Mesothelial cell of epicardium (in vitro differentiated cells): ENCODE measurements around the gene TASL. TPM values are rescaled to one million over a fixed set of nuclear protein-coding genes. Genes with fewer than 3 reads are reported as not detected.

ENCODE experiments used
- DNase-seq, 2 experiments: peaks; one replicate each; pipeline ENCODE4 v3.0.0; 2021; ENCODE audit warnings: low spot score in 2 of 2; ENCODE audit not compliant: unreplicated experiment in 2 of 2
- H3K27ac Mint-ChIP-seq: 2 replicates; pipeline ENCODE4 v1.8.0; 2021; ENCODE audit warnings: mixed read lengths
- H3K27me3 Mint-ChIP-seq: 2 replicates; pipeline ENCODE4 v1.8.0; 2021; ENCODE audit warnings: low read depth, mixed read lengths
- H3K36me3 Mint-ChIP-seq: 2 replicates; pipeline ENCODE4 v1.8.0; 2021; ENCODE audit warnings: mixed read lengths
- H3K4me1 Mint-ChIP-seq: 2 replicates; pipeline ENCODE4 v1.8.0; 2021; ENCODE audit warnings: mixed read lengths
- H3K4me3 Mint-ChIP-seq: 2 replicates; pipeline ENCODE4 v1.8.0; 2021; ENCODE audit warnings: mild to moderate bottlenecking, moderate library complexity, mixed read lengths
- H3K9me3 Mint-ChIP-seq: 2 replicates; pipeline ENCODE4 v1.8.0; 2021; ENCODE audit warnings: mixed read lengths
- total RNA-seq: library from RNA; stranded (reverse); gene quantifications from 3 replicates; pipeline ENCODE4 v1.2.1, GENCODE V29; 2021
- TF ChIP-seq, protein P1 (sequence below): fragments of 200-600 bp; sonication (generic); IDR thresholded peaks from one replicate; pipeline ENCODE4 v1.5.0; 2021; ENCODE audit warnings: antibody characterized with exemption; ENCODE audit not compliant: unreplicated experiment

Gene TASL
- total RNA-seq, 1 donor from 2014 or later: not detected

DNA sequence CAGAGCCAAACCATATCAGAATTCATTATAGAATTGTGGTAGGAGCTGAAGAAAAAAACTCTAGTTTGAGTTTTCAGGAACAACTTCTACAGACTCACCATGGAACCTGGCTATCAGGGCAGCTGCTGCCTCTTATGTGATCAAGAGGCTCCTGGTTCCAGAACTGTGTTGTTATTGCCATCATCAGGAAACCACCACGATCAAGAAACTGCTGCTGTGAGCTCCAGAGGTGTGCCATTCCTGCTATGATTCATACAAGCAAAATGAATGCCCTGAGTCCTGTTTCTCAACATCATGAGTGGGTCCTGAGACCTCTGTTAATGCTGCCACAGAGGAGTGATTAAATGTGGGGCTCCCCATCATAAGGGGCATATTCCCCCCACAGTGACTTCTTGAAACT, 43.7 kb downstream of the TASL start:
- no peaks in the 10 kb centered on the region for H3K27me3 Mint-ChIP-seq
- no peak overlapping the region for H3K27ac Mint-ChIP-seq
- no peak overlapping the region for H3K4me3 Mint-ChIP-seq
- peaks cover 12% of the 10 kb centered on the region for H3K9me3 Mint-ChIP-seq
- DNase-seq: no peak
- no peaks in the 10 kb centered on the region for H3K36me3 Mint-ChIP-seq
- peaks cover 9% of the 10 kb centered on the region for H3K4me1 Mint-ChIP-seq
- TF ChIP-seq, protein P1, sequence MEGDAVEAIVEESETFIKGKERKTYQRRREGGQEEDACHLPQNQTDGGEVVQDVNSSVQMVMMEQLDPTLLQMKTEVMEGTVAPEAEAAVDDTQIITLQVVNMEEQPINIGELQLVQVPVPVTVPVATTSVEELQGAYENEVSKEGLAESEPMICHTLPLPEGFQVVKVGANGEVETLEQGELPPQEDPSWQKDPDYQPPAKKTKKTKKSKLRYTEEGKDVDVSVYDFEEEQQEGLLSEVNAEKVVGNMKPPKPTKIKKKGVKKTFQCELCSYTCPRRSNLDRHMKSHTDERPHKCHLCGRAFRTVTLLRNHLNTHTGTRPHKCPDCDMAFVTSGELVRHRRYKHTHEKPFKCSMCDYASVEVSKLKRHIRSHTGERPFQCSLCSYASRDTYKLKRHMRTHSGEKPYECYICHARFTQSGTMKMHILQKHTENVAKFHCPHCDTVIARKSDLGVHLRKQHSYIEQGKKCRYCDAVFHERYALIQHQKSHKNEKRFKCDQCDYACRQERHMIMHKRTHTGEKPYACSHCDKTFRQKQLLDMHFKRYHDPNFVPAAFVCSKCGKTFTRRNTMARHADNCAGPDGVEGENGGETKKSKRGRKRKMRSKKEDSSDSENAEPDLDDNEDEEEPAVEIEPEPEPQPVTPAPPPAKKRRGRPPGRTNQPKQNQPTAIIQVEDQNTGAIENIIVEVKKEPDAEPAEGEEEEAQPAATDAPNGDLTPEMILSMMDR: no peak

DNA sequence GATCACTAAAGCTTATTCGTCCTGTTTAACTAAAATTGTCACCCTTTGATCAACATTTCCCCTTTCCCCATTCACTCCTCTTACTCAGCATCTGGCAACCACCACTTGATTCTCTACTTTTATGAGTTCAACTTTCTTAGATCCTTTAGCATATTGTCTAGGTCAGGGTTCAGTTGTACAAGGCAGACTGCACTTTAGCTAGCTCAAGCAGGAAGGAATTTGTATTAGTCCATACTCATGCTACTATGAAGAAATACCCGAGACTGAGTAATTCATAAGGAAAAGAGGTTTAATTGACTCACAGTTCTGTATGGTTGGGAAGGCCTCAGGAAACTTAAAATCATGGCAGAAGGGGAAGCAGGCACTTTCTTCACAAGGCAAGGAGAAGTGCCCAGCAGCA, 44.3 kb downstream of the TASL start:
- no peaks in the 10 kb centered on the region for H3K27me3 Mint-ChIP-seq
- H3K4me3 Mint-ChIP-seq: no peak overlapping the region
- H3K4me1 Mint-ChIP-seq: peaks cover 9% of the 10 kb centered on the region
- TF ChIP-seq, protein P1: no peak
- DNase-seq: no peak
- no peak overlapping the region for H3K27ac Mint-ChIP-seq
- H3K9me3 Mint-ChIP-seq: peaks cover 10% of the 10 kb centered on the region
- H3K36me3 Mint-ChIP-seq: no peaks in the 10 kb centered on the region

DNA sequence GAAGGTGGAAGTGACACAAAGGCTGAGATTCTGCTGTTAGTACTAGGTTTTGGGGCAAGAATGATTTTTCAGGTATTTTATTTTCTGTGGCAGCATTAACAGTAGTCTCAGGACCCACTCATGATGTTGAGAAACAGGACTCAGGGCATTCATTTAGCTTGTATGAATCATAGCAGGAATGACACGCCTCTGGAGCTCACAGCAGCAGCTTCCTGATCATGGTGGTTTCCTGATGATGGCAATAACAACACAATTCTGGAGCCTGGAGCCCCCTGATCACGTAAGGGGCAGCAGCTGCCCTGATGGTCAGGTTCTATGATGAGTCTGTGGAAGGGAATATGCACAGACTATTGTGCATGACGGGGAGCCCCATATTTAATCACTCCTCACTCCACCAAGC, 47.0 kb downstream of the TASL start:
- no peak overlapping the region for H3K27ac Mint-ChIP-seq

DNA sequence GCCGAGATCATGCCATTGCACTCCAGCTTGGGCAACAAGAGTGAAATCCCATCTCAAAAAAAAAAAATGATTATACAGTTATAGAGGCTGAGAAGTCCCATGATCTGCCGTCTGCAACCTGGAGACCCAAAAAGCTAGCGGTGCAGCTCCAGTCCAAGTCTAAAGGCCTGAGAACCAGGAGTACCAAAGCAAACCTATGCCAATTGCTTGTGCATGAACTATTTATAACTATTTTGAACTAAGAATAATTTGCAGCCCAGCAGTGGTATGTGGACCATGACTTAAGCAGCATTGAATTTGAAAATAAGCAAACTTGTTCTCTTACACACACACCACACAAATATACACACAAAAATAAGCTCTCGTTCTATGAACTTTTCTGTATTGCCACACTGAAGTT, 51.8 kb downstream of the TASL start:
- peaks cover 6% of the 10 kb centered on the region for H3K9me3 Mint-ChIP-seq
- no peak for DNase-seq
- H3K36me3 Mint-ChIP-seq: no peaks in the 10 kb centered on the region
- TF ChIP-seq, protein P1: no peak
- no peak overlapping the region for H3K4me3 Mint-ChIP-seq
- H3K27ac Mint-ChIP-seq: no peak overlapping the region
- H3K4me1 Mint-ChIP-seq: peaks cover 27% of the 10 kb centered on the region
- no peaks in the 10 kb centered on the region for H3K27me3 Mint-ChIP-seq

More for the DNA sequence above, 47.0 kb downstream of the TASL start:
- no peak for DNase-seq
- H3K27me3 Mint-ChIP-seq: no peaks in the 10 kb centered on the region
- H3K4me3 Mint-ChIP-seq: no peak overlapping the region
- peaks cover 9% of the 10 kb centered on the region for H3K4me1 Mint-ChIP-seq
- TF ChIP-seq, protein P1: no peak
- H3K9me3 Mint-ChIP-seq: peaks cover 6% of the 10 kb centered on the region
- no peaks in the 10 kb centered on the region for H3K36me3 Mint-ChIP-seq

DNA sequence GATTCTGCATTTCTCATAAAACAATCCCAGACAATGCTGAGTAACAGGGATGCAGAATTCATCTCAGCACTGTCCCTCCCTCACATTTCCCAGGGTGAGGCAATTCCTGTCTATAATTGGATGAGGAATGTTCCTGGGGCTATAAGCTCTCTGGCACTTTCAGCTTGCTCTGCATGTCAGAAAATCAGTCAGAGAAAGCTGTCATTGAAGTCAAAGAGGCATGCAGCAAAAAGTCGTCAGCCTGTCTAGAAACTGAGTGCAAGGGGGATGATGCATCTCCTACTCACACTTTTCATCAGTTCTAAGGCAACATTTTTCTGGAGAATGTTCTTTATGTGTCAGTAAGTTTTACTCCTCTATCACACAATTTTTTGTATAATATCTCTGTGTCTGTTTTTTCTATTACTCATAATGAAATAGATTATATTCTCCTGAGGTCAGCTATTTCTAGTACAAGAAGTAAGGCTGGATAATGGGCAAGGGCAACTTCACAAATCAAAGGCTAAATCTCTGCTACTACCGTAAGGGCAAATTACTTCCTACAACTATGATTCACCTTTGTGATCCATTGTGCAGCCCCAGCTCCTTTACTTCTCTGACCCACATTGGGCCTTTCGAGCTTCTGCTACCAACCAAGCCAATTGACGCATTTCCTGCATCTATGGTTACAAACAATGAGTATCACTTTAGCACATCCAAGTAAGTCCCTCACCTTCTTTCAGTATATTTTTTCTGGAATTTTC, 56.0 kb downstream of the TASL start:
- no peaks in the 10 kb centered on the region for H3K27me3 Mint-ChIP-seq
- H3K27ac Mint-ChIP-seq: peak overlapping the region; percentile 37
- no peak for DNase-seq
- TF ChIP-seq, protein P1: no peak
- no peak overlapping the region for H3K4me3 Mint-ChIP-seq
- peaks cover 45% of the 10 kb centered on the region for H3K4me1 Mint-ChIP-seq
- H3K9me3 Mint-ChIP-seq: no peaks in the 10 kb centered on the region
- no peaks in the 10 kb centered on the region for H3K36me3 Mint-ChIP-seq

DNA sequence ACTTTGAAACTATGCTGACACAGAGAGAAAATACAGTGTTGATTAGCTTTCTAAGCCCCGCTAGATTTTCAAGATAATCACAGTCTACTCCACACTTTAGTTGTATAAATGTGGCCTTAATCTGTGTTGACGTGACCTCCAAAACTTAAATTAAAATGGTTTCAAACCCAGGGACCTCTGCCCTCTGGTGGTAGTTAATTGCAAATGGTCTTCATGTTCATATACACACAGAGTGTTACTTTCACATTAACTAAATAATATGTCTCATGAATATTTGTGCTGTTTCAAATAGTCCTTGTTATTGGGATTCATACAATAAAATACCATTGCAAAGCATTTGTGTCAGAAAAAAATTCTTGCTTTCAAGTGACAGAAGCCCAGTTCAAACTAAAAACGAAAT, 64.3 kb downstream of the TASL start:
- Mint-ChIP-seq H3K9me3 (peaks cover 7% of the 10 kb centered on the region), H3K4me3 (no peak overlapping the region), H3K36me3 (peaks cover 1% of the 10 kb centered on the region), H3K27ac (no peak overlapping the region), H3K27me3 (no peaks in the 10 kb centered on the region), H3K4me1 (peaks cover 21% of the 10 kb centered on the region)
- TF ChIP-seq, protein P1: peak; percentile 52
- no peak for DNase-seq
